HEK293T (cell line): ENCODE results near the gene PPFIA2.

ENCODE experiments used
- CTCF ChIA-PET: fragments of 350-600 bp; formaldehyde crosslinking; extraction: SDS; loops from one replicate; lab custom pipeline; 2021; ENCODE audit warnings: antibody characterized with exemption, inconsistent platforms; lab: Yijun Ruan, JAX
- POLR2A ChIA-PET: fragments of 350-600 bp; formaldehyde crosslinking; extraction: SDS; loops from one replicate; lab custom pipeline; 2020; ENCODE audit warnings: antibody characterized with exemption, inconsistent platforms; lab: Yijun Ruan, JAX
- DNase-seq: peaks from one replicate; pipeline ENCODE4 v3.0.0; 2012; ENCODE audit warnings: mixed read lengths; ENCODE audit errors: extremely low spot score
- ARNT ChIP-seq: fragments of 450-650 bp; IDR thresholded peaks from 2 replicates; pipeline ENCODE4 v1.6.1; 2017; ENCODE audit warnings: mild to moderate bottlenecking
- BHLHE40 ChIP-seq: fragments of 450-650 bp; IDR thresholded peaks from 2 replicates; pipeline ENCODE4 v1.6.1; 2016; ENCODE audit warnings: mild to moderate bottlenecking, moderate library complexity, borderline replicate concordance
- CTBP1 ChIP-seq: fragments of 450-650 bp; IDR thresholded peaks from 2 replicates; pipeline ENCODE4 v1.6.1; 2016; ENCODE audit warnings: borderline replicate concordance
- ELF4 ChIP-seq: fragments of 450-650 bp; IDR thresholded peaks from 2 replicates; pipeline ENCODE4 v1.6.1; 2017; ENCODE audit warnings: antibody characterized with exemption
- FOXA1 ChIP-seq: fragments of 450-650 bp; IDR thresholded peaks from 2 replicates; pipeline ENCODE4 v1.6.1; 2016; ENCODE audit warnings: mild to moderate bottlenecking
- FOXK2 ChIP-seq: fragments of 450-650 bp; IDR thresholded peaks from 2 replicates; pipeline ENCODE4 v1.6.1; 2016; ENCODE audit warnings: mild to moderate bottlenecking
- FOXM1 ChIP-seq: fragments of 450-650 bp; IDR thresholded peaks from 2 replicates; pipeline ENCODE4 v1.6.1; 2017; ENCODE audit warnings: mild to moderate bottlenecking, borderline replicate concordance
- HDGF ChIP-seq: fragments of 450-650 bp; IDR thresholded peaks from 2 replicates; pipeline ENCODE4 v1.6.1; 2017; ENCODE audit warnings: antibody characterized with exemption, borderline replicate concordance
- L3MBTL2 ChIP-seq: fragments of 450-650 bp; conservative IDR thresholded peaks from 2 replicates; pipeline ENCODE4 v1.6.1; 2016; ENCODE audit warnings: mild to moderate bottlenecking
- LEF1 ChIP-seq: fragments of 450-650 bp; IDR thresholded peaks from 2 replicates; pipeline ENCODE4 v1.6.1; 2017; ENCODE audit warnings: mild to moderate bottlenecking, borderline replicate concordance
- NFRKB ChIP-seq: fragments of 450-650 bp; IDR thresholded peaks from 2 replicates; pipeline ENCODE4 v1.6.1; 2016; ENCODE audit warnings: mild to moderate bottlenecking, moderate library complexity
- PKNOX1 ChIP-seq: fragments of 450-650 bp; IDR thresholded peaks from 2 replicates; pipeline ENCODE4 v1.6.1; 2016
- SP1 ChIP-seq: fragments of 450-650 bp; IDR thresholded peaks from 2 replicates; pipeline ENCODE4 v1.6.1; 2017
- SUZ12 ChIP-seq: fragments of 450-650 bp; IDR thresholded peaks from 2 replicates; pipeline ENCODE4 v1.6.1; 2016; ENCODE audit warnings: mild to moderate bottlenecking
- TARDBP ChIP-seq: fragments of 450-650 bp; IDR thresholded peaks from 2 replicates; pipeline ENCODE4 v1.6.1; 2016
- ZNF384 ChIP-seq: fragments of 450-650 bp; IDR thresholded peaks from 2 replicates; pipeline ENCODE4 v1.6.1; 2016

The PPFIA2 gene

GRCh38 chr12:81546811-81547210, 212.3 kb downstream of the PPFIA2 start:
- TF ChIP-seq BHLHE40: no peak
- TF ChIP-seq FOXA1: no peak
- no peak for TF ChIP-seq PKNOX1
- TF ChIP-seq ZNF384: no peak
- no peak for TF ChIP-seq LEF1
- TF ChIP-seq ARNT: no peak
- TF ChIP-seq L3MBTL2: no peak
- no peak for TF ChIP-seq HDGF
- TF ChIP-seq FOXK2: no peak
- no peak for TF ChIP-seq NFRKB
- no peak for TF ChIP-seq SUZ12
- no peak for TF ChIP-seq FOXM1
- TF ChIP-seq SP1: no peak
- no peak for TF ChIP-seq CTBP1
- TF ChIP-seq TARDBP: no peak
- no peak for TF ChIP-seq ELF4
- ChIA-PET CTCF (no interaction called here), POLR2A (no interaction called here)
- DNase-seq: no peak

- TF ChIP-seq NFRKB: no peak
- no peak for TF ChIP-seq SUZ12
- no peak for TF ChIP-seq L3MBTL2
- TF ChIP-seq FOXK2: no peak
- no peak for TF ChIP-seq ZNF384
- TF ChIP-seq PKNOX1: no peak
- no peak for TF ChIP-seq ELF4
- no peak for TF ChIP-seq LEF1
- TF ChIP-seq CTBP1: no peak
- TF ChIP-seq FOXM1: no peak
- TF ChIP-seq FOXA1: no peak
- no peak for TF ChIP-seq TARDBP
- no peak for TF ChIP-seq BHLHE40
- TF ChIP-seq HDGF: no peak
- TF ChIP-seq SP1: no peak
- TF ChIP-seq ARNT: no peak
- ChIA-PET POLR2A (no interaction called here), CTCF (no interaction called here)
- DNase-seq: no peak
Observed at GRCh38 chr12:81543621-81544139, 215.5 kb downstream of the PPFIA2 start.

GRCh38 chr12:81542065-81543010, 216.8 kb downstream of the PPFIA2 start:
- CTCF ChIA-PET: no interaction called here
- POLR2A ChIA-PET: no interaction called here
- TF ChIP-seq SP1 (no peak), PKNOX1 (no peak), FOXM1 (no peak), ELF4 (no peak), LEF1 (no peak), BHLHE40 (no peak)
- DNase-seq: no peak

- TF ChIP-seq FOXK2: no peak
- no peak for TF ChIP-seq TARDBP
- no peak for TF ChIP-seq NFRKB
- TF ChIP-seq ZNF384: no peak
- no peak for TF ChIP-seq SP1
- no peak for TF ChIP-seq PKNOX1
- TF ChIP-seq ARNT: no peak
- TF ChIP-seq LEF1: no peak
- TF ChIP-seq BHLHE40: no peak
- no peak for TF ChIP-seq ELF4
- TF ChIP-seq FOXM1: no peak
- TF ChIP-seq L3MBTL2: no peak
- TF ChIP-seq CTBP1: no peak
- TF ChIP-seq HDGF: no peak
- no peak for TF ChIP-seq SUZ12
- no peak for TF ChIP-seq FOXA1
- no peak for DNase-seq
- POLR2A ChIA-PET: no interaction called here
- CTCF ChIA-PET: no interaction called here
Observed at GRCh38 chr12:81541121-81541520, 218.0 kb downstream of the PPFIA2 start.

- ChIA-PET CTCF (no interaction called here), POLR2A (no interaction called here)
- DNase-seq: no peak
- TF ChIP-seq FOXM1 (no peak), HDGF (no peak), SP1 (no peak), FOXK2 (no peak), TARDBP (no peak), BHLHE40 (no peak), ELF4 (no peak), SUZ12 (no peak), L3MBTL2 (no peak), NFRKB (no peak), ARNT (no peak), ZNF384 (no peak), FOXA1 (no peak), PKNOX1 (no peak), CTBP1 (no peak)
Observed at GRCh38 chr12:81539279-81539678, 219.9 kb downstream of the PPFIA2 start.
